ENCODE measurements around the gene PTPRT.

- TF ChIP-seq CTCF (IDR thresholded peaks at IDR 0.05; ENCODE audit: borderline replicate concordance, extremely low read depth, low read length, poor library complexity, severe bottlenecking) (no peak), EZH2 (IDR thresholded peaks at IDR 0.05; ENCODE audit: borderline replicate concordance, low read depth, low read length, severe bottlenecking) (no peak)
Measured at GRCh38 chr20:43176726-43177125, 13.0 kb downstream of the PTPRT start.
